GM19043 (cell line): ENCODE measurements around the gene GRIN2A.

Experiments
- ATAC-seq: cut with Tn5 transposase; IDR thresholded peaks from one replicate; pipeline ENCODE4 v1.9.1; 2021; ENCODE audit warnings: low read depth; ENCODE audit not compliant: unreplicated experiment

The GRIN2A gene

GRCh38 chr16:9837481-9837880, 344.7 kb downstream of the GRIN2A start:
- ATAC-seq: no peak

GRCh38 chr16:9836118-9836736, 346.0 kb downstream of the GRIN2A start:
- ATAC-seq: no peak

GRCh38 chr16:9827062-9827752, 355.0 kb downstream of the GRIN2A start:
- no peak for ATAC-seq

GRCh38 chr16:9826656-9827055, 355.6 kb downstream of the GRIN2A start:
- ATAC-seq: no peak

GRCh38 chr16:9824200-9825068, 357.8 kb downstream of the GRIN2A start:
- ATAC-seq: no peak

GRCh38 chr16:9823510-9823909, 358.7 kb downstream of the GRIN2A start:
- ATAC-seq: no peak

GRCh38 chr16:9821970-9822369, 360.3 kb downstream of the GRIN2A start:
- no peak for ATAC-seq

GRCh38 chr16:9821331-9821730, 360.9 kb downstream of the GRIN2A start:
- ATAC-seq: no peak

- no peak for ATAC-seq
These were observed 361.6 kb downstream of the GRIN2A start for GRCh38 chr16:9820476-9821246.

- no peak for ATAC-seq
These were observed 363.5 kb downstream of the GRIN2A start for GRCh38 chr16:9818702-9819101.

- no peak for ATAC-seq
These were observed 364.6 kb downstream of the GRIN2A start for GRCh38 chr16:9817586-9817985.

- no peak for ATAC-seq
These were observed 365.6 kb downstream of the GRIN2A start for GRCh38 chr16:9816644-9817043.

- ATAC-seq: no peak
These were observed 368.6 kb downstream of the GRIN2A start for GRCh38 chr16:9813665-9814064.

GRCh38 chr16:9808210-9808609, 374.0 kb downstream of the GRIN2A start:
- ATAC-seq: no peak

GRCh38 chr16:9807302-9807701, 374.9 kb downstream of the GRIN2A start:
- ATAC-seq: no peak

- no peak for ATAC-seq
These were observed 377.1 kb downstream of the GRIN2A start for GRCh38 chr16:9805109-9805508.

GRCh38 chr16:9802160-9802559, 380.1 kb downstream of the GRIN2A start:
- ATAC-seq: no peak

GRCh38 chr16:9801651-9802050, 380.6 kb downstream of the GRIN2A start:
- no peak for ATAC-seq

- ATAC-seq: no peak
These were observed 382.0 kb downstream of the GRIN2A start for GRCh38 chr16:9800186-9800738.

GRCh38 chr16:9798952-9799580, 383.2 kb downstream of the GRIN2A start:
- no peak for ATAC-seq
